ENCODE measurements around the gene PRMT1.
A peak's percentile ranks its signal among the peaks of the same experiment; 100 is the strongest.

Gene PRMT1

GRCh38 chr19:49688531-49689132 is 11.6 kb downstream of the PRMT1 start:
- no peak for DNase-seq (ENCODE audit: low read depth in 2 of 2)

GRCh38 chr19:49689133-49690078 is 12.3 kb downstream of the PRMT1 start, which contains the start of gene ADM5:
TSS of gene ADM5 (plus strand) at chr19:49689594. CDS start at chr19:49689838, 244 bp downstream.
- DNase-seq (ENCODE audit: low read depth in 2 of 2): peak in 1 of 2 donors; percentile 35

DNA sequence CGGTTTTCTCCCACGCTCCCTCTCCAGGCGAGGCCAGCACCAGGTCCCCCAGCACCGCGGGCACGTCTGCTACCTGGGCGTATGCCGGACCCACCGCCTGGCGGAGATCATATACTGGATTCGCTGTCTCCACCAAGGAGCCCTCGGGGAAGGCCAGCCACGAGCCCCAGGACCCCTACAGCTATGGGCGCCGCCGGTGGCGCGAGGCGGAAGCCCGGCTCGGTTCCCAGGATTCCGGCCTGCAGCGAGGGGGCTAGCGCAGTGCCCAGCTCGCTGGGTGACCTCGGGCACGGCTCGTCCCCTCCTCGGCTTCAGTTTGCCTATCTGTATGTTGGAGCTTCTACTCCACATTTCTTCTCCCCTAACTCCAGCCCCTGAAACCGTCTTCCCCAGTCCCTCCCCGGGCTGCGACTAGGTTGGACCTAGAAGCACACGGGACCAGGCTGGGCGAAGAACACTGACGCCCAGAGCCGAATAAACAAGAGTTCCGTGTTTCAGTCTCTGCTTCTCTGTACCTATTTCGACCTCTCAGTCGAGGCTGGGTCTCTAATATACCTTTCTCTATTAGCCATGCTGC is 13.1 kb downstream of the PRMT1 start:
- no peak for DNase-seq (ENCODE audit: low read depth in 2 of 2)

DNA sequence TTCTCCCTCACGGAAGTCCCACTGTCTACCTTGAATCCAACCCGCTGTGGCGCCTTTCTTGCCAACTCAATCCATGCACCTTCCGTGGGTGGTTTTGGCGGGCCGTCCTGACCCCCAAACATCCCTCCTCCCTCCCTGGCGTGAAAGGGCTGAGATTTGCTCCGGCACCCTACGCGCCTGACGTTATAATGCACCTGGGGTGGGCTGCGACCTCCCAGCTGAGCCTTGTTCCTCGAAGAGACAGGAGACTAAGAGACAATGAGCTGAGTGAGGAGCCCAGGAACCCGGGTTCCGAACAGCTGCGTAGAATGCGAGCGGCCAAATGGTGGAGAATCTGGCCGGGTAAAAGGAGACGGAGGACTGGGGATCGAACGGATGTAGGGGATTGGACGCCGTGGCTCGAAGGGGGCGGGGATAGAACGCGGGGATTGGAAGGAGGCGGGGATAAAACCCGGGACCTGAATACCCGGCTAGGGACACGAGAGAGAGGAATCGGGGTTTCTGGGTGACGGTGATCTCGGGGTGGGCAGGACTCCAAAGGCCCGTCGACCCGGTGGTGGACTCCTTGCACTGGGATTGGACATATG is 13.7 kb downstream of the PRMT1 start, which contains the start of gene CPT1C:
CPT1C (plus strand) TSS at position 461 of the 587 bp plus-strand sequence. CDS start 1,137 bp downstream, outside the sequence.
- DNase-seq (ENCODE audit: low read depth in 2 of 2): peak in 1 of 2 donors; percentile 58

DNA sequence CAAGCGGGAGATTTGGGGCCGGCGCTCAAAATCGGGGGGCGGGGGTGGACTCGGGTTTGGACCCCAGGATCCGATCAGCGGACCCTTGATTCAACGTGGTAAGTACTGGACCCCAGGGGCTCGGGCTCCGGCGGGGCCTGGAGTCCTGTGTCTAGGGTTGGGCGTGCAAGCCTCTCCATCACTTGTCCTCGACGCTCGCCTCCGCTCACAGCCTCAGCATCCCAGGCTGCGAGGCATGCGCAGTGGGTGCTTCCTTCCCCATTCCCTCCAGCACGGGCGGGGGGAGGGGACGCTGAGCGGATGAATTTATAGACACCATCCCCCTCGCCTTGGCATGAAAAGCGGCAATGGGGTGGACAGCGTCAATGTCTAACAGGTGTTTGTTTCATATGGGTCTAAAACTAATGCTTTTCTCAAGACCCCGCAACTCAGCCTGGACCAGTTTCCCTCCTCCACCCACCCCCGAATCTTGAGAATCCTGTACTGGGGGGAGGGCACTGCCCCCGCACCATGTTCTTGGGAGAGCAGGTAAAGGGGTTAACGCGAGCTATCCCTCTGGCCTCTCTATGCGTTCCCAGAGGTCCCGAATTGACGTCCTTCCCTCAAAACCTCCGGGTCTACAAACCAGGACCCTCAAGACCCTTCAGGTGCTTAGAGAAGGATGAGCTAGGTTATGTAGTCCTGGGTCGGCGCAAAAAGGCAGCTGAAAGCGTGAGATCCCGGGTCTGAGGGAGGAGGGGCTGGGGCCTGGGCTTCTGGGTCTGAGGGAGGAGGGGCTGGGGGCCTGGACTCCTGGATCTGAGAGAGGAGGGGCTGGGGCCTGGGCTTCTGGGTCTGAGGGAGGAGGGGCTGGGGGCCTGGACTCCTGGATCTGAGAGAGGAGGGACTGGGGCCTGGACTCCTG is 14.4 kb downstream of the PRMT1 start:
- no peak for DNase-seq (ENCODE audit: low read depth in 2 of 2)

DNA sequence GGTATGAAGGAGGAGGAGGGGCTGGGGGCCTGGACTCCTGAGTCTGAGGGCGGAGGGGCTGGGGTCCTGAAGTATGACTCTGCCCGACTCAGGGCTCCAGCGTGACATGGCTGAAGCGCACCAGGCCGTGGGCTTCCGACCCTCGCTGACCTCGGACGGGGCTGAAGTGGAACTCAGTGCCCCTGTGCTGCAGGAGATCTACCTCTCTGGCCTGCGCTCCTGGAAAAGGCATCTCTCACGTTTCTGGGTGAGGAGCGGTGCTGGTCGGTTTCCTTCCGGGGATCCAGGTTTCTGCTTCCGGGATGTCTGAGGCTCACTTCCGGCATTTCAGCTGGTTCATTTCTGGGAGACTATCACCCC is 15.1 kb downstream of the PRMT1 start:
- no peak for DNase-seq (ENCODE audit: low read depth in 2 of 2)

DNA sequence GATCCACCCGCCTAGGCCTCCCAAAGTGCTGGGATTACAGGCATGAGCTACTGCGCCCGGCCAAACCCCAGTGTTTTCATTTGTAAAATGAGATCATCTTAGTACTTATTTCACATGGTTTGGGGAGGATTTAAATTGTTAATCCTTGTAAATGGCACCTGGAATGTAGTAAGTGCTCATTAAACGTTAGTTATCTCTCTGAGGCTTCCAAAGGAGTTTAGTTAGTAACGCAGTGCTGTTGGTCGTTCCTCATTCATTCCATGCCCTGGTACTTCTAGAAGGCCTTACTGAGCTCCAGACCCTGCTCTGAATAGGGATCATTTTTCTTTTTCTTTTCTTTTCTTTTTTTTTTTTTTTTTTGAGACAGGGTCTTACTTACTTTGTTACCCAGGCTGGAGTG is 19.0 kb downstream of the PRMT1 start:
- DNase-seq (ENCODE audit: low read depth in 2 of 2): no peak

GRCh38 chr19:49696865-49697264 is 19.8 kb downstream of the PRMT1 start:
- DNase-seq (ENCODE audit: low read depth in 2 of 2): no peak

GRCh38 chr19:49699364-49699763 is 22.3 kb downstream of the PRMT1 start:
- DNase-seq (ENCODE audit: low read depth in 2 of 2): no peak

DNA sequence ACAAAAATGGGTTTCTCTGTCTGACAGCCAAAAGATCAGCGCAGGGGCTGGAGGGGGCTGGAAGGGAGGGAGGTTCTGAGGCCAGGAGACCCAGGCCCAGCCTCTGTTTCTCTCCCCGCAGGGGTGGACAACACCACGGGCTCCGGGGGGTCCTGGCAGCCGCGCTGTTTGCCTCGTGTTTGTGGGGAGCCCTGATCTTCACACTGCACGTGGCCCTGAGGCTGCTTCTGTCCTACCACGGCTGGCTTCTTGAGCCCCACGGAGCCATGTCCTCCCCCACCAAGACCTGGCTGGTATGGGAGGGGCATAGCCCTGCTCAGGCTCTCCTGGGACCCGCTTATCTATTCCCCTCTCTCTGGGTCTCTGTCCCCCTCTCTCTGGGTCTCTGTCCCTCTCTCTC is 23.5 kb downstream of the PRMT1 start:
- DNase-seq (ENCODE audit: low read depth in 2 of 2): no peak

DNA sequence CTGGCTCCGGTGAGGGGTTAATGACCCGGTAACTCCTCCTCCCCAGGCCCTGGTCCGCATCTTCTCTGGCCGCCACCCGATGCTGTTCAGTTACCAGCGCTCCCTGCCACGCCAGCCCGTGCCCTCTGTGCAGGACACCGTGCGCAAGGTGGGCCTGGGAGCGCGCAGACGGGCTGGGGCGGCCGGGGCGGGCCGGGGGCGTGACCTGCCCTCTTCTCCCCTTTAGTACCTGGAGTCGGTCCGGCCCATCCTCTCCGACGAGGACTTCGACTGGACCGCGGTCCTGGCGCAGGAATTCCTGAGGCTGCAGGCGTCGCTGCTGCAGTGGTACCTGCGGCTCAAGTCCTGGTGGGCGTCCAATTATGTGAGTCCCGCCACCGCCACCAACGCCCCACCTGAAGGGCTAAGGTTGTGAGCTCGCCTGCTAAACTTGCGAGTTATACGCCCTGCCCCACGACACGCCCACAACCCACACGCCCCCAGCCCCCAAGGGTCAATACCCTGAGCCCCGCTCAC is 24.3 kb downstream of the PRMT1 start:
- DNase-seq (ENCODE audit: low read depth in 2 of 2): no peak

- no peak for DNase-seq (ENCODE audit: low read depth in 2 of 2)
These were observed 28.0 kb downstream of the PRMT1 start for GRCh38 chr19:49704888-49705642.

DNA sequence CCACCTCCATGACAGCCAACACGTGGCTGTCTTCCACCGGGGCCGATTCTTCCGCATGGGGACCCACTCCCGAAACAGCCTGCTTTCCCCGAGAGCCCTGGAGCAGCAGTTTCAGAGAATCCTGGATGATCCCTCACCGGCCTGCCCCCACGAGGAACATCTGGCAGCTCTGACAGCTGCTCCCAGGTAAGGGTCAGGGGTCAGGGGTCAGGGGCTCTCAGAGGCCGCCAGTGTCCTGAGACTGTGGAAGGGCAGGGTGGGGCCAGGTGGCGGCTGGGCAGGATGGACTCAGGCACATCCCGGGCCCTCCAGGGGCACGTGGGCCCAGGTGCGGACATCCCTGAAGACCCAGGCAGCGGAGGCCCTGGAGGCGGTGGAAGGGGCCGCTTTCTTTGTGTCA is 28.8 kb downstream of the PRMT1 start:
- DNase-seq (ENCODE audit: low read depth in 2 of 2): no peak

DNA sequence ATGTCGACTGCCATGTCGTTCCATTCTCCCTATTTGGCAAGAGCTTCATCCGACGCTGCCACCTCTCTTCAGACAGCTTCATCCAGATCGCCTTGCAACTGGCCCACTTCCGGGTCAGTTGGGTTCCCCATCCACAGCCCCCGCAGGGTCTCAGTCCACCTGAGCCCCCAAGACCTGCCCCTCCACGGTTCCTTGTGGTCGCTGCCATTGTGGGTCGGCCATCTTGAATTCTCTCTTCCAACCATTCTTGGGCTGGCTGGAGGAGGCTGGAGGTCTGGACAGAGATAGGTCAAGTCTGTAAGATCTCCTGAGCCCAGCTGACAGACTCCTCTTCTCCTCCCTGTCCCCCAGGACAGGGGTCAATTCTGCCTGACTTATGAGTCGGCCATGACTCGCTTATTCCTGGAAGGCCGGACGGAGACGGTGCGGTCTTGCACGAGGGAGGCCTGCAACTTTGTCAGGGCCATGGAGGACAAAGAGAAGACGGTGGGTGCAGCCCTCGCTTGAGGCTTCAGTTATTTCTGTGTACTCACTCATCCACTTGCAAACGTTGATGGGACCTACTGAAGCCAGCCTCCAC is 33.4 kb downstream of the PRMT1 start:
- DNase-seq (ENCODE audit: low read depth in 2 of 2): no peak

GRCh38 chr19:49712397-49712859 is 35.4 kb downstream of the PRMT1 start:
- DNase-seq (ENCODE audit: low read depth in 2 of 2): no peak

DNA sequence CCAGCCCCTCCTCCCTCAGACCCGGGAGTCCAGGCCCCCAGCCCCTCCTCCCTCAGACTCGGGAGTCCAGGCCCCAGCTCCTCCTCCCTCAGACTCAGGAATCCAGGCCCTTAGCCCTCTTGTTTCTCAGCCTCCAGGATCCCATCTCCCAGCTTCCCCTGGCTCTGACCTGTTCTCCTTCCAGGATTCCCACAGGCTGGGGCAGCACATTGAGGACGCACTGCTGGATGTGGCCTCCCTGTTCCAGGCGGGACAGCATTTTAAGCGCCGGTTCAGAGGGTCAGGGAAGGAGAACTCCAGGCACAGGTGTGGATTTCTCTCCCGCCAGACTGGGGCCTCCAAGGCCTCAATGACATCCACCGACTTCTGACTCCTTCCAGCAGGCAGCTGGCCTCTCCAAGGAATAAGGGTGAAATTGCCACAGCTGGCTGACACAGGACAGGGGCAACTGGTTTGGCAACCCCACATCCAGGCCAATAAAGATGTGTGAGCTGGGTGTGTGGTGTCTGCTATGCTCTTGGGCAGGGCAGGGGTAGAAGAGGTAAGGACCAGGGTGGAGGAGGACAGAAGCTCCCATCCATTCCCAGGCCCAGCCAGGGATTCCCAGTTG is 36.3 kb downstream of the PRMT1 start:
- DNase-seq (ENCODE audit: low read depth in 2 of 2): no peak

GRCh38 chr19:49716154-49716553 is 39.1 kb downstream of the PRMT1 start:
- no peak for DNase-seq (ENCODE audit: low read depth in 2 of 2)

DNA sequence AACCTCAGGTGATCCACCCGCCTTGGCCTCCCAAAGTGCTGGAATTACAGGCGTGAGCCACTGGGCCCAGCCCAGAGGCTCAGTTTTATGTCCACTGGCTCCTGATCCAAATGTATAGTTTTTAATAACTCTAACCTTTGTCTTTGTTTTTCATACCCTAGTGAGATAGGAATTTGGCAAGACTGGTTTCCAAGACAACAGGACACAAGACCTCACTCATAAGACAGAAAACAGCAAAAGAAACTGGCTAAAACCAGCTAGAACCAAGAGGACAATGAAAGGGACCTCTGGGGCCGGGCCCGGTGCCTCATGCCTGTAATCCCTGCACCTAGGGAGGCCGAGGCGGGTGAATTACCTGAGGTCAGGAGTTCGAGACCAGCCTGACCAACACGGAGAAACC is 41.4 kb downstream of the PRMT1 start:
- no peak for DNase-seq (ENCODE audit: low read depth in 2 of 2)

GRCh38 chr19:49718991-49719390 is 41.9 kb downstream of the PRMT1 start:
- DNase-seq (ENCODE audit: low read depth in 2 of 2): no peak

Data from stimulated activated CD8-positive, alpha-beta memory T cell treated with anti-CD3 and anti-CD28 coated beads, Interleukin-2, amount 100 ng/mL, for 48 hours (primary cell).